Stimulated activated CD8-positive, alpha-beta memory T cell treated with anti-CD3 and anti-CD28 coated beads, Interleukin-15, amount 100 ng/mL, for 48 hours (primary cell): ENCODE data around the gene UCN2.

Experiments
- DNase-seq, 2 donors: peaks; one replicate each; pipeline ENCODE4 v3.0.0-alpha.2; 2020; ENCODE audit warnings: low read depth in 2 of 2

Gene UCN2

GRCh38 chr3:48563382-48563918, at the start of gene UCN2:
UCN2 (minus strand) TSS chr3:48563781; CDS start chr3:48563124, 657 bp downstream.
- no peak for DNase-seq

- DNase-seq: no peak
Measured at GRCh38 chr3:48612309-48612708, 48.7 kb upstream of the UCN2 start.

GRCh38 chr3:48609088-48610005, 45.8 kb upstream of the UCN2 start, which contains the start of gene UQCRC1:
UQCRC1 (minus strand) TSS chr3:48609646; CDS start chr3:48609620, 26 bp downstream.
- DNase-seq: peak; percentile 90 to 91

GRCh38 chr3:48607519-48607918, 43.9 kb upstream of the UCN2 start:
- no peak for DNase-seq

- no peak for DNase-seq
Measured at GRCh38 chr3:48601622-48601994, 38.0 kb upstream of the UCN2 start.

- DNase-seq: no peak
Measured at GRCh38 chr3:48600711-48601621, 37.4 kb upstream of the UCN2 start.

GRCh38 chr3:48599509-48600285, 36.1 kb upstream of the UCN2 start:
- no peak for DNase-seq

- no peak for DNase-seq
Measured at GRCh38 chr3:48599077-48599501, 35.5 kb upstream of the UCN2 start.

- DNase-seq: no peak
Measured at GRCh38 chr3:48598323-48599076, 34.9 kb upstream of the UCN2 start.

GRCh38 chr3:48597408-48597800, 33.8 kb upstream of the UCN2 start:
- DNase-seq: no peak

GRCh38 chr3:48596676-48597407, 33.3 kb upstream of the UCN2 start:
- no peak for DNase-seq

GRCh38 chr3:48596157-48596556, 32.6 kb upstream of the UCN2 start:
- no peak for DNase-seq

GRCh38 chr3:48595526-48596121, 32.0 kb upstream of the UCN2 start:
- no peak for DNase-seq

- DNase-seq: no peak
Measured at GRCh38 chr3:48595075-48595525, 31.5 kb upstream of the UCN2 start, which contains the start of gene COL7A1. COL7A1 (minus strand) TSS chr3:48595329; CDS start chr3:48595159, 170 bp downstream.

- DNase-seq: no peak
Measured at GRCh38 chr3:48594417-48595049, 31.0 kb upstream of the UCN2 start.

GRCh38 chr3:48593337-48593736, 29.8 kb upstream of the UCN2 start:
- no peak for DNase-seq

- DNase-seq: no peak
Measured at GRCh38 chr3:48592519-48593087, 29.0 kb upstream of the UCN2 start.

GRCh38 chr3:48591886-48592518, 28.4 kb upstream of the UCN2 start:
- no peak for DNase-seq
